Activated CD4-positive, alpha-beta T cell treated with anti-CD3 and anti-CD28 coated beads for 36 hours (primary cell): ENCODE data around the gene DAB2IP. TPM values are rescaled to one million over a fixed set of nuclear protein-coding genes. Genes with fewer than 3 reads are reported as not detected.
A peak's percentile ranks its signal among the peaks of the same experiment; 100 is the strongest.

ENCODE experiments used
- ATAC-seq: fragments of 200-7000 bp; cut with Tn5 transposase; one replicate; pipeline ENCODE4 v1.10.0; 2021; ENCODE audit warnings: mild to moderate bottlenecking, moderate library complexity
- CTCF ChIA-PET: fragments of 350-600 bp; sonication (Branson Sonifier 250); formaldehyde crosslinking; loops from one replicate; lab custom pipeline; 2021; ENCODE audit warnings: antibody characterized with exemption; lab: Charles Lee
- POLR2A ChIA-PET: fragments of 350-600 bp; sonication (Branson Sonifier 250); formaldehyde crosslinking; loops from one replicate; lab custom pipeline; 2021; ENCODE audit warnings: antibody characterized with exemption, inconsistent platforms; lab: Charles Lee
- DNase-seq: peaks from one replicate; pipeline ENCODE4 v3.0.0-alpha.2; 2020
- H3K27ac Mint-ChIP-seq: one replicate; pipeline ENCODE4 v1.8.0; 2021; ENCODE audit warnings: mixed read lengths
- H3K27me3 Mint-ChIP-seq: one replicate; pipeline ENCODE4 v1.8.0; 2021; ENCODE audit warnings: mixed read lengths
- H3K36me3 Mint-ChIP-seq: one replicate; pipeline ENCODE4 v1.8.0; 2021; ENCODE audit warnings: low read depth, mixed read lengths
- H3K4me1 Mint-ChIP-seq: one replicate; pipeline ENCODE4 v1.8.0; 2021; ENCODE audit warnings: mixed read lengths
- H3K4me3 Mint-ChIP-seq: one replicate; pipeline ENCODE4 v1.8.0; 2021; ENCODE audit warnings: mild to moderate bottlenecking, moderate library complexity, mixed read lengths
- H3K9me3 Mint-ChIP-seq: one replicate; pipeline ENCODE4 v1.8.0; 2021; ENCODE audit warnings: low read depth, mixed read lengths
- intact Hi-C, 2 experiments: fragments of 100-400 bp; cut with DNase I in 1 of 2; cut with micrococcal nuclease in 1 of 2; formaldehyde crosslinking; loops; one replicate each; pipeline versions ENCODE4 v1.14.2 to v1.15.1; 2022 to 2024; cut with DNase I, micrococcal nuclease
- total RNA-seq, 2 experiments: library from RNA; stranded (reverse); gene quantifications; one replicate each; pipeline ENCODE4 v1.2.3, GENCODE V29; 2021

Gene DAB2IP
- total RNA-seq, 2 experiments from 2014 or later, result 0.02 to 0.28 TPM

- H3K36me3 Mint-ChIP-seq, result no peaks in the 10 kb centered on the region
- peaks cover 9% of the 10 kb centered on the region for H3K4me1 Mint-ChIP-seq
- DNase-seq, result no peak
- intact Hi-C loops, result loop anchor here (1.0 kb wide), 2 partner anchors 249 to 250 kb away; no protein-coding TSS in a partner anchor
- no peak for ATAC-seq
- ChIA-PET CTCF (interaction anchor here (0.6 to 0.7 kb wide), 2 partner anchors 103 to 138 kb away, joined by 3 read pairs; no protein-coding TSS in a partner anchor), POLR2A (no interaction called here)
- no peak overlapping the region for H3K4me3 Mint-ChIP-seq
- no peak overlapping the region for H3K27ac Mint-ChIP-seq
- no peaks in the 10 kb centered on the region for H3K27me3 Mint-ChIP-seq
- H3K9me3 Mint-ChIP-seq, result no peaks in the 10 kb centered on the region
Observed at GRCh38 chr9:121743441-121744001, 92.1 kb downstream of the DAB2IP start.

- POLR2A ChIA-PET, result no interaction called here
- Mint-ChIP-seq H3K27me3 (no peaks in the 10 kb centered on the region), H3K9me3 (no peaks in the 10 kb centered on the region), H3K36me3 (no peaks in the 10 kb centered on the region), H3K27ac (no peak overlapping the region), H3K4me3 (no peak overlapping the region), H3K4me1 (peaks cover 11% of the 10 kb centered on the region)
- CTCF ChIA-PET, result interaction anchor here (0.7 kb wide), 1 partner anchor 104 kb away, joined by 3 read pairs; no protein-coding TSS in a partner anchor
- intact Hi-C loops, result loop anchor here (1.0 kb wide), 2 partner anchors 248 to 249 kb away; no protein-coding TSS in a partner anchor
- DNase-seq, result peak; percentile 70
- peak; percentile 79 for ATAC-seq
Observed at GRCh38 chr9:121744002-121744686, 92.7 kb downstream of the DAB2IP start.

- ATAC-seq (no peak), DNase-seq (no peak)
- H3K27me3 Mint-ChIP-seq, result no peaks in the 10 kb centered on the region
- peaks cover 11% of the 10 kb centered on the region for H3K4me1 Mint-ChIP-seq
- no peak overlapping the region for H3K27ac Mint-ChIP-seq
- ChIA-PET CTCF (no interaction called here), POLR2A (no interaction called here)
- H3K9me3 Mint-ChIP-seq, result no peaks in the 10 kb centered on the region
- intact Hi-C loops, result loop anchor here (1.0 kb wide), 2 partner anchors 247 to 248 kb away; no protein-coding TSS in a partner anchor
- no peak overlapping the region for H3K4me3 Mint-ChIP-seq
- H3K36me3 Mint-ChIP-seq, result no peaks in the 10 kb centered on the region
Observed at GRCh38 chr9:121744687-121745395, 93.4 kb downstream of the DAB2IP start.

- H3K9me3 Mint-ChIP-seq, result no peaks in the 10 kb centered on the region
- no peaks in the 10 kb centered on the region for H3K36me3 Mint-ChIP-seq
- no peak for ATAC-seq
- no peak overlapping the region for H3K4me3 Mint-ChIP-seq
- no peak for DNase-seq
- POLR2A ChIA-PET, result no interaction called here
- H3K27ac Mint-ChIP-seq, result no peak overlapping the region
- CTCF ChIA-PET, result no interaction called here
- intact Hi-C loops, result no loop called here
- no peaks in the 10 kb centered on the region for H3K27me3 Mint-ChIP-seq
- peaks cover 11% of the 10 kb centered on the region for H3K4me1 Mint-ChIP-seq
Observed at GRCh38 chr9:121745396-121745695, 93.9 kb downstream of the DAB2IP start.

- Mint-ChIP-seq H3K27ac (no peak overlapping the region), H3K27me3 (no peaks in the 10 kb centered on the region), H3K4me3 (no peak overlapping the region), H3K36me3 (no peaks in the 10 kb centered on the region), H3K4me1 (peaks cover 11% of the 10 kb centered on the region), H3K9me3 (no peaks in the 10 kb centered on the region)
- ChIA-PET POLR2A (no interaction called here), CTCF (interaction anchor here (0.6 kb wide), 1 partner anchor 66 kb away, joined by 3 read pairs; no protein-coding TSS in a partner anchor)
- DNase-seq (no peak), ATAC-seq (no peak)
- intact Hi-C loops, result no loop called here
Observed at GRCh38 chr9:121746411-121746810, 95.0 kb downstream of the DAB2IP start.

GRCh38 chr9:121746866-121747265, 95.4 kb downstream of the DAB2IP start:
- H3K27ac Mint-ChIP-seq, result no peak overlapping the region
- no peak for DNase-seq
- no peaks in the 10 kb centered on the region for H3K36me3 Mint-ChIP-seq
- no peaks in the 10 kb centered on the region for H3K9me3 Mint-ChIP-seq
- ChIA-PET CTCF (interaction anchor here (0.6 kb wide), 1 partner anchor 66 kb away, joined by 3 read pairs; no protein-coding TSS in a partner anchor), POLR2A (interaction anchor here (0.7 kb wide), 1 partner anchor 362 kb away, joined by 5 read pairs; no protein-coding TSS in a partner anchor)
- ATAC-seq, result no peak
- H3K27me3 Mint-ChIP-seq, result no peaks in the 10 kb centered on the region
- intact Hi-C loops, result no loop called here
- peaks cover 11% of the 10 kb centered on the region for H3K4me1 Mint-ChIP-seq
- no peak overlapping the region for H3K4me3 Mint-ChIP-seq

GRCh38 chr9:121748074-121748473, 96.6 kb downstream of the DAB2IP start:
- POLR2A ChIA-PET, result interaction anchor here (0.6 kb wide), 1 partner anchor 445 kb away, joined by 5 read pairs; no protein-coding TSS in a partner anchor
- H3K9me3 Mint-ChIP-seq, result no peaks in the 10 kb centered on the region
- no peak for DNase-seq

GRCh38 chr9:121748727-121749423, 97.4 kb downstream of the DAB2IP start:
- Mint-ChIP-seq H3K4me3 (no peak overlapping the region), H3K27ac (no peak overlapping the region), H3K9me3 (no peaks in the 10 kb centered on the region), H3K36me3 (no peaks in the 10 kb centered on the region), H3K27me3 (no peaks in the 10 kb centered on the region), H3K4me1 (peaks cover 11% of the 10 kb centered on the region)
- DNase-seq (no peak), ATAC-seq (no peak)
- ChIA-PET CTCF (no interaction called here), POLR2A (no interaction called here)
- intact Hi-C loops, result no loop called here

More at GRCh38 chr9:121748074-121748473, 96.6 kb downstream of the DAB2IP start:
- peak overlapping the region; percentile 13 for H3K27ac Mint-ChIP-seq
- H3K36me3 Mint-ChIP-seq, result no peaks in the 10 kb centered on the region
- intact Hi-C loops, result no loop called here
- H3K4me1 Mint-ChIP-seq, result peaks cover 11% of the 10 kb centered on the region
- peak; percentile 57 for ATAC-seq
- no peak overlapping the region for H3K4me3 Mint-ChIP-seq
- CTCF ChIA-PET, result no interaction called here
- no peaks in the 10 kb centered on the region for H3K27me3 Mint-ChIP-seq

- no peak overlapping the region for H3K27ac Mint-ChIP-seq
- no peaks in the 10 kb centered on the region for H3K9me3 Mint-ChIP-seq
- H3K4me1 Mint-ChIP-seq, result peaks cover 11% of the 10 kb centered on the region
- ATAC-seq, result no peak
- ChIA-PET POLR2A (no interaction called here), CTCF (interaction anchor here (0.9 kb wide), 1 partner anchor 63 kb away, joined by 3 read pairs; no protein-coding TSS in a partner anchor)
- DNase-seq, result no peak
- no peaks in the 10 kb centered on the region for H3K36me3 Mint-ChIP-seq
- intact Hi-C loops, result no loop called here
- no peak overlapping the region for H3K4me3 Mint-ChIP-seq
- no peaks in the 10 kb centered on the region for H3K27me3 Mint-ChIP-seq
Observed at GRCh38 chr9:121749614-121750013, 98.2 kb downstream of the DAB2IP start.

- Mint-ChIP-seq H3K4me1 (peaks cover 11% of the 10 kb centered on the region), H3K27me3 (no peaks in the 10 kb centered on the region), H3K36me3 (no peaks in the 10 kb centered on the region), H3K27ac (no peak overlapping the region), H3K9me3 (no peaks in the 10 kb centered on the region), H3K4me3 (no peak overlapping the region)
- ChIA-PET CTCF (interaction anchor here (0.9 kb wide), 1 partner anchor 63 kb away, joined by 3 read pairs; no protein-coding TSS in a partner anchor), POLR2A (interaction anchor here (0.6 kb wide), 1 partner anchor 51 kb away, joined by 3 read pairs; no protein-coding TSS in a partner anchor)
- intact Hi-C loops, result no loop called here
- DNase-seq, result no peak
- no peak for ATAC-seq
Observed at GRCh38 chr9:121750259-121750714, 98.9 kb downstream of the DAB2IP start.
